ENCODE data around the gene DLX3.

DLX3 gene

GRCh38 chr17:49984776-49985175, 10.2 kb downstream of the DLX3 start:
- no peak for TF ChIP-seq CTCF (IDR thresholded peaks at IDR 0.05)

GRCh38 chr17:49984283-49984682, 10.7 kb downstream of the DLX3 start:
- TF ChIP-seq CTCF (IDR thresholded peaks at IDR 0.05), result no peak
- no peaks in the 10 kb centered on the region for H3K4me1 ChIP-seq (ENCODE audit: control insufficient read depth in 1 of 2, insufficient read depth in 1 of 2, low read depth in 1 of 2, low read length in 1 of 2)
- no peak overlapping the region for H3K27ac ChIP-seq
- H3K27me3 ChIP-seq, result peaks cover 100% of the 10 kb centered on the region
- no peaks in the 10 kb centered on the region for H3K9me3 ChIP-seq
- H3K4me3 ChIP-seq (ENCODE audit: low read depth in 1 of 2, low read length in 1 of 2), result no peak overlapping the region
- H3K36me3 ChIP-seq, result no peaks in the 10 kb centered on the region

More at GRCh38 chr17:49984776-49985175, 10.2 kb downstream of the DLX3 start:
- Histone ChIP-seq H3K36me3 (no peaks in the 10 kb centered on the region), H3K9me3 (no peaks in the 10 kb centered on the region), H3K27me3 (peaks cover 100% of the 10 kb centered on the region), H3K27ac (no peak overlapping the region), H3K4me3 (ENCODE audit: low read depth in 1 of 2, low read length in 1 of 2) (no peak overlapping the region), H3K4me1 (ENCODE audit: control insufficient read depth in 1 of 2, insufficient read depth in 1 of 2, low read depth in 1 of 2, low read length in 1 of 2) (no peaks in the 10 kb centered on the region)

- Histone ChIP-seq H3K27ac (no peak overlapping the region), H3K36me3 (no peaks in the 10 kb centered on the region), H3K4me3 (ENCODE audit: low read depth in 1 of 2, low read length in 1 of 2) (no peak overlapping the region), H3K27me3 (peaks cover 100% of the 10 kb centered on the region), H3K4me1 (ENCODE audit: control insufficient read depth in 1 of 2, insufficient read depth in 1 of 2, low read depth in 1 of 2, low read length in 1 of 2) (no peaks in the 10 kb centered on the region), H3K9me3 (no peaks in the 10 kb centered on the region)
- no peak for TF ChIP-seq CTCF (IDR thresholded peaks at IDR 0.05)
Measured at GRCh38 chr17:49980703-49981197, 14.3 kb downstream of the DLX3 start.

GRCh38 chr17:49979748-49980479, 15.1 kb downstream of the DLX3 start:
- Histone ChIP-seq H3K4me1 (ENCODE audit: control insufficient read depth in 1 of 2, insufficient read depth in 1 of 2, low read depth in 1 of 2, low read length in 1 of 2) (no peaks in the 10 kb centered on the region), H3K27ac (no peak overlapping the region), H3K36me3 (no peaks in the 10 kb centered on the region), H3K27me3 (peaks cover 100% of the 10 kb centered on the region), H3K9me3 (no peaks in the 10 kb centered on the region), H3K4me3 (ENCODE audit: low read depth in 1 of 2, low read length in 1 of 2) (no peak overlapping the region)
- no peak for TF ChIP-seq CTCF (IDR thresholded peaks at IDR 0.05)

- Histone ChIP-seq H3K27me3 (peaks cover 100% of the 10 kb centered on the region), H3K27ac (no peak overlapping the region), H3K9me3 (no peaks in the 10 kb centered on the region), H3K4me3 (ENCODE audit: low read depth in 1 of 2, low read length in 1 of 2) (no peak overlapping the region), H3K36me3 (no peaks in the 10 kb centered on the region), H3K4me1 (ENCODE audit: control insufficient read depth in 1 of 2, insufficient read depth in 1 of 2, low read depth in 1 of 2, low read length in 1 of 2) (no peaks in the 10 kb centered on the region)
- no peak for TF ChIP-seq CTCF (IDR thresholded peaks at IDR 0.05)
Measured at GRCh38 chr17:49978501-49978900, 16.5 kb downstream of the DLX3 start.

Measured in neutrophil (primary cell).